K562 (cell line): Measurements from ENCODE around the gene FBXO44. TPM values are rescaled to one million over a fixed set of nuclear protein-coding genes. Genes with fewer than 3 reads are reported as not detected.

ENCODE experiments used
- ATAC-seq: fragments of 200-7000 bp; cut with Tn5 transposase; 3 replicates; pipeline ENCODE4 v1.9.1; 2020; ENCODE audit warnings: moderate library complexity
- BruUV-seq: library from RNA; stranded (reverse); fragments of 400-500 nt; replicated peaks from 2 replicates; lab custom pipeline; 2021; lab: Mats Ljungman, UMichigan
- CTCF ChIA-PET: fragments of 300-600 bp; formaldehyde crosslinking; extraction: SDS; loops from one replicate; lab custom pipeline; 2021; ENCODE audit warnings: low intra/inter-chr PET ratio; lab: Yijun Ruan, JAX
- POLR2A ChIA-PET: fragments of 300-600, 350-650 bp; sonication (Branson Sonifier 250); formaldehyde crosslinking; extraction: SDS; loops from one replicate; lab custom pipeline; 2021; ENCODE audit warnings: antibody characterized with exemption, inconsistent platforms; lab: Yijun Ruan, JAX
- DNase-seq, 4 experiments: peaks; one replicate each; pipeline versions ENCODE4 v3.0.0 to v3.0.0-alpha.2; 2011 to 2018; ENCODE audit warnings: low spot score in 3 of 4, mixed read lengths in 3 of 4; ENCODE audit errors: extremely low read depth in 1 of 4
- FAIRE-seq: peaks from 2 replicates; lab custom pipeline; 2011; peaks lifted over from hg19 to GRCh38; lab: Jason Lieb, UNC
- H2AFZ ChIP-seq: 2 replicates; pipeline ENCODE4 v1.6.0; 2011; ENCODE audit warnings: low read depth, low read length, control low read depth, inconsistent platforms
- H3K27ac ChIP-seq: fragments of 200-600 bp; 3 replicates; pipeline ENCODE4 v1.8.0; 2011; ENCODE audit warnings: low read depth, mild to moderate bottlenecking, control low read depth, inconsistent platforms, low read length, moderate library complexity, mixed read lengths; ENCODE audit errors: extremely low read depth
- H3K27me3 ChIP-seq, 2 experiments: fragments of 300-600 bp in 1 of 2; 2 replicates in 1 of 2; 3 replicates in 1 of 2; pipeline versions ENCODE4 v1.6.0 to v1.8.0; 2011; ENCODE audit warnings: inconsistent platforms in 2 of 2, low read length in 2 of 2, mild to moderate bottlenecking in 1 of 2, mixed read lengths in 1 of 2, moderate library complexity in 1 of 2; ENCODE audit not compliant: control insufficient read depth in 2 of 2, insufficient read depth in 2 of 2
- H3K36me3 ChIP-seq: fragments of 300-600 bp; 3 replicates; pipeline ENCODE4 v1.8.0; 2011; ENCODE audit warnings: mild to moderate bottlenecking, low read length, inconsistent platforms; ENCODE audit not compliant: control insufficient read depth, insufficient read depth
- H3K4me1 ChIP-seq, 2 experiments: fragments of 200-600 bp in 1 of 2; replicated peaks in 1 of 2; 2 replicates in 1 of 2; 3 replicates in 1 of 2; pipeline versions ENCODE4 v1.5.1 to v1.8.0; 2011; ENCODE audit warnings: inconsistent platforms in 2 of 2, low read length in 2 of 2, mild to moderate bottlenecking in 1 of 2, mixed read lengths in 1 of 2, moderate library complexity in 1 of 2; ENCODE audit not compliant: control insufficient read depth in 2 of 2, insufficient read depth in 2 of 2
- H3K4me2 ChIP-seq: 2 replicates; pipeline ENCODE4 v1.6.1; 2011; ENCODE audit warnings: low read length, control low read depth, inconsistent platforms, mixed read lengths; ENCODE audit not compliant: insufficient read depth
- H3K4me3 ChIP-seq: fragments of 200-600 bp; sonication (generic), shearing (Covaris generic); 2 replicates; pipeline ENCODE4 v1.5.1; 2016; ENCODE audit warnings: control low read depth, inconsistent platforms
- H3K79me2 ChIP-seq: fragments of 200-600 bp; 3 replicates; pipeline ENCODE4 v1.8.0; 2011; ENCODE audit warnings: low read length, inconsistent platforms; ENCODE audit not compliant: control insufficient read depth, insufficient read depth
- H3K9ac ChIP-seq, 2 experiments: 2 replicates each; pipeline versions ENCODE4 v1.6.0 to v1.6.1; 2011; ENCODE audit warnings: low read depth in 2 of 2, low read length in 2 of 2, control low read depth in 1 of 2, inconsistent platforms in 1 of 2, mild to moderate bottlenecking in 1 of 2, mixed read lengths in 1 of 2; ENCODE audit not compliant: insufficient read depth in 1 of 2
- H3K9me1 ChIP-seq: one replicate; pipeline ENCODE4 v1.6.0; 2011; ENCODE audit warnings: inconsistent platforms, mild to moderate bottlenecking, low read length, moderate library complexity; ENCODE audit not compliant: control insufficient read depth, insufficient read depth
- H3K9me3 ChIP-seq: replicated peaks from 2 replicates; pipeline ENCODE4 v1.5.1; 2011; ENCODE audit warnings: low read depth, low read length, inconsistent platforms; ENCODE audit not compliant: control insufficient read depth, insufficient read depth
- H4K20me1 ChIP-seq: replicated peaks from 2 replicates; pipeline ENCODE4 v1.6.1; 2011; ENCODE audit warnings: low read length, inconsistent platforms, mixed read lengths; ENCODE audit not compliant: control insufficient read depth, insufficient read depth
- ARID2 ChIP-seq: fragments of 450-650 bp; IDR thresholded peaks from 2 replicates; pipeline ENCODE4 v1.6.1; 2017; ENCODE audit warnings: antibody characterized with exemption, mild to moderate bottlenecking
- BCOR ChIP-seq: fragments of 450-650 bp; IDR thresholded peaks from 2 replicates; pipeline ENCODE4 v1.6.1; 2016
- CBX2 ChIP-seq: fragments of 200-600 bp; sonication (generic); IDR thresholded peaks from one replicate; pipeline ENCODE4 v1.6.1; 2012; ENCODE audit warnings: mild to moderate bottlenecking, low read length, inconsistent platforms; ENCODE audit not compliant: insufficient read depth, poor library complexity, severe bottlenecking
- CEBPZ ChIP-seq: fragments of 150-350 bp; IDR thresholded peaks from 2 replicates; pipeline ENCODE4 v1.6.1; 2014; ENCODE audit warnings: low read depth, mild to moderate bottlenecking, low read length, borderline replicate concordance
- CHD2 ChIP-seq: IDR thresholded peaks from 2 replicates; pipeline ENCODE4 v1.6.1; 2011; ENCODE audit warnings: low read depth, low read length
- CHD4 ChIP-seq: fragments of 200-600 bp; sonication (generic); IDR thresholded peaks from 3 replicates; pipeline ENCODE4 v1.6.1; 2012; ENCODE audit warnings: low read depth, mild to moderate bottlenecking, mixed read lengths, low read length, inconsistent platforms; ENCODE audit not compliant: insufficient read depth, insufficient replicate concordance, poor library complexity, severe bottlenecking
- HDGF ChIP-seq: fragments of 450-650 bp; IDR thresholded peaks from 2 replicates; pipeline ENCODE4 v1.6.1; 2016
- JUN ChIP-seq, 2 experiments: sonication (generic) in 1 of 2; formaldehyde crosslinking in 1 of 2; IDR thresholded peaks; 2 replicates each; pipeline versions ENCODE4 v1.6.1 to v1.8.0; 2012 to 2022; ENCODE audit warnings: borderline replicate concordance in 2 of 2, mild to moderate bottlenecking in 2 of 2, improper control_type of control experiment in 1 of 2, low read depth in 1 of 2, low read length in 1 of 2, missing genetic modification reagents in 1 of 2
- KDM1A ChIP-seq, 2 experiments: fragments of 450-650 bp; IDR thresholded peaks; 2 replicates each; pipeline ENCODE4 v1.6.1; 2016; ENCODE audit warnings: mild to moderate bottlenecking in 2 of 2
- MEF2A ChIP-seq: IDR thresholded peaks from 2 replicates; pipeline ENCODE4 v1.6.1; 2011; ENCODE audit warnings: low read depth, mild to moderate bottlenecking, low read length, moderate library complexity; ENCODE audit not compliant: control insufficient read depth
- RBM25 ChIP-seq: fragments of 200-400 bp; formaldehyde crosslinking; IDR thresholded peaks from 2 replicates; pipeline ENCODE4 v1.6.1; 2018; ENCODE audit warnings: low read length, low read depth, moderate library complexity; ENCODE audit not compliant: severe bottlenecking
- RHOXF2B ChIP-seq: fragments of 250-450 bp; sonication (Bioruptor Pico); conservative IDR thresholded peaks from 2 replicates; pipeline ENCODE4 v1.5.1; 2021
- WGBS: fragments of 100-300 bp; shearing (Covaris generic); methylation state at CpG from one replicate; pipeline ENCODE4 v1.1.6; 2016; ENCODE audit warnings: low coverage, mixed read lengths; ENCODE audit not compliant: insufficient coverage; ENCODE audit errors: missing lambda C conversion rate; 5-methylcytosine and 5-hydroxymethylcytosine counted together
- in situ Hi-C: fragments of 300-500 bp; cut with MboI; formaldehyde crosslinking; loops from 4 replicates; pipeline ENCODE4 v1.15.0; 2018; ENCODE audit warnings: inconsistent platforms, mixed read lengths
- intact Hi-C: fragments of 100-400 bp; cut with micrococcal nuclease; formaldehyde crosslinking; loops from 2 replicates; pipeline ENCODE4 v1.14.2; 2022
- polyA plus RNA-seq, 8 experiments: library from polyadenylated mRNA; depleted of rRNA in 4 of 8; stranded (reverse) in 5 of 8; unstranded in 3 of 8; fragments of >200 nt; fragmentation: Nextera tagmentation in 2 of 8; fragmentation: Illumina TruSeq in 1 of 8; extraction: Ambion mirVana in 2 of 8; extraction: Trizol in 1 of 8; gene quantifications; 2 replicates each; pipeline versions ENCODE4 v1.2.1 to v1.2.3, GENCODE V29; 2011 to 2014; ENCODE audit warnings: inconsistent platforms in 1 of 8, missing spikeins in 1 of 8
- total RNA-seq, 7 experiments: library from RNA; depleted of rRNA in 6 of 7; stranded (reverse); fragments of >200 nt in 6 of 7; fragmentation: Illumina TruSeq in 2 of 7; extraction: Trizol in 2 of 7; gene quantifications; 2 replicates each; pipeline versions ENCODE4 v1.2.1 to v1.2.3, GENCODE V29; 2011 to 2021; ENCODE audit warnings: low replicate concordance in 1 of 7
- TF ChIP-seq, protein P1 (sequence below), 3 experiments: IDR thresholded peaks in 2 of 3; conservative IDR thresholded peaks in 1 of 3; 2 replicates each; pipeline ENCODE4 v1.5.1; 2011 to 2012; ENCODE audit warnings: low read length in 3 of 3, mild to moderate bottlenecking in 3 of 3, control low read depth in 2 of 3, improper control_type of control experiment in 1 of 3, inconsistent platforms in 1 of 3, low read depth in 1 of 3, mixed read lengths in 1 of 3, moderate library complexity in 1 of 3; ENCODE audit not compliant: insufficient read depth in 2 of 3

Gene FBXO44
- total and polyA plus RNA-seq, 9 of the 15 experiments (the other 6 are each of a cell fraction or from before 2014, with no cell fraction given) = 0.69 to 20.9 (median 6.7) TPM

GRCh38 chr1:11685210-11685752 lies 30.6 kb downstream of the FBXO44 start:
- in situ Hi-C loops = no loop called here
- no peak overlapping the region for H3K4me3 ChIP-seq
- 42% methylated on average over 7 of the region's 7 CpGs for WGBS
- no peaks in the 10 kb centered on the region for H4K20me1 ChIP-seq
- no peaks in the 10 kb centered on the region for H3K9me3 ChIP-seq
- no peak overlapping the region for H3K4me2 ChIP-seq
- peaks cover 18 to 19% of the 10 kb centered on the region in 2 experiments for H3K4me1 ChIP-seq
- H3K79me2 ChIP-seq = peaks cover 6% of the 10 kb centered on the region
- no peak overlapping the region for H2AFZ ChIP-seq
- H3K9me1 ChIP-seq = peaks cover 1% of the 10 kb centered on the region
- intact Hi-C loops = no loop called here
- FAIRE-seq (no peak), DNase-seq (no peak), ATAC-seq (no peak)
- no peaks in the 10 kb centered on the region for H3K36me3 ChIP-seq
- no peaks in the 10 kb centered on the region for H3K27me3 ChIP-seq
- ChIA-PET POLR2A (interaction anchor here (0.6 to 2.1 kb wide), 8 partner anchors 9 to 302 kb away, joined by 3 to 13 read pairs (median 4); no protein-coding TSS in a partner anchor), CTCF (no interaction called here)
- TF ChIP-seq CHD2 = no peak
- TF ChIP-seq, protein P1, sequence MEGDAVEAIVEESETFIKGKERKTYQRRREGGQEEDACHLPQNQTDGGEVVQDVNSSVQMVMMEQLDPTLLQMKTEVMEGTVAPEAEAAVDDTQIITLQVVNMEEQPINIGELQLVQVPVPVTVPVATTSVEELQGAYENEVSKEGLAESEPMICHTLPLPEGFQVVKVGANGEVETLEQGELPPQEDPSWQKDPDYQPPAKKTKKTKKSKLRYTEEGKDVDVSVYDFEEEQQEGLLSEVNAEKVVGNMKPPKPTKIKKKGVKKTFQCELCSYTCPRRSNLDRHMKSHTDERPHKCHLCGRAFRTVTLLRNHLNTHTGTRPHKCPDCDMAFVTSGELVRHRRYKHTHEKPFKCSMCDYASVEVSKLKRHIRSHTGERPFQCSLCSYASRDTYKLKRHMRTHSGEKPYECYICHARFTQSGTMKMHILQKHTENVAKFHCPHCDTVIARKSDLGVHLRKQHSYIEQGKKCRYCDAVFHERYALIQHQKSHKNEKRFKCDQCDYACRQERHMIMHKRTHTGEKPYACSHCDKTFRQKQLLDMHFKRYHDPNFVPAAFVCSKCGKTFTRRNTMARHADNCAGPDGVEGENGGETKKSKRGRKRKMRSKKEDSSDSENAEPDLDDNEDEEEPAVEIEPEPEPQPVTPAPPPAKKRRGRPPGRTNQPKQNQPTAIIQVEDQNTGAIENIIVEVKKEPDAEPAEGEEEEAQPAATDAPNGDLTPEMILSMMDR (IDR thresholded peaks at IDR 0.05 in 2 of 3, conservative IDR thresholded peaks at IDR 0.05 in 1 of 3; ENCODE audit: insufficient read depth in 2 of 3, low read depth in 1 of 3, low read length in 3 of 3) = peak in 2 of 3 experiments; percentile 6 to 36; a peak in 1 of 6 replicates
- TF ChIP-seq RHOXF2B (CRISPR knock-in tag) = no peak
- no peak for TF ChIP-seq CEBPZ
- TF ChIP-seq KDM1A (IDR thresholded peaks at IDR 0.05) = peak; percentile 50 to 64; a peak in 3 of 4 replicates
- TF ChIP-seq CHD4 = peak; percentile 47
- TF ChIP-seq RBM25 = peak; percentile 93
- TF ChIP-seq CBX2 = no peak
- no peak for TF ChIP-seq HDGF
- TF ChIP-seq BCOR = peak; percentile 89
- TF ChIP-seq MEF2A = no peak
- TF ChIP-seq JUN (IDR thresholded peaks at IDR 0.05; ENCODE audit: borderline replicate concordance, low read depth, low read length) = no peak
- TF ChIP-seq JUN (CRISPR knock-in tag; IDR thresholded peaks at IDR 0.05; ENCODE audit: borderline replicate concordance) = no peak
- TF ChIP-seq ARID2 = no peak
- H3K27ac ChIP-seq = no peak overlapping the region
- H3K9ac ChIP-seq = no peak overlapping the region
- no TSS peak for BruUV-seq
